Stimulated activated CD4-positive, alpha-beta T cell treated with anti-CD3 and anti-CD28 coated beads, Interleukin-15, amount 100 ng/mL, for 24 hours (primary cell): ENCODE data around the gene ZEB2.

ENCODE experiments used
- DNase-seq: peaks from one replicate; pipeline ENCODE4 v3.0.0-alpha.2; 2020

Gene ZEB2

DNA sequence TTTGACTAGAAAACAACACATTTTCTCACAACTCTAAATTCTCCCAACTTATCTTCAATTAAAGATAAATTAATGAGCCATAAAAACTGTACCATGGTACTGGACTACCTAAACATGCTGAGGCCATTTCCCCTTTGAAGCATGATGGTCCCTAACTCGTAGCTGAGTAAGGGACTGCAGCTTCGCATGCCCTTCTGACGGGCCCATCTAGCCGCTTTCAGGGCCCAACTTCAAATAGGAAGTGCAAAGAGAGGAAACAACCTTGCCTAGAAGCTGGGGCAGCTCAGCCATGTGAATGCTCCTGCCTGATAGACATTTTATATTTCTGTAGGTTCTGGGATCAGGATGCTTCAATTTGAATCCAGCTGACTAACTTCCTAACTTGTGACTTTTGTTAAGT, 72.4 kb downstream of the ZEB2 start:
- no peak for DNase-seq

DNA sequence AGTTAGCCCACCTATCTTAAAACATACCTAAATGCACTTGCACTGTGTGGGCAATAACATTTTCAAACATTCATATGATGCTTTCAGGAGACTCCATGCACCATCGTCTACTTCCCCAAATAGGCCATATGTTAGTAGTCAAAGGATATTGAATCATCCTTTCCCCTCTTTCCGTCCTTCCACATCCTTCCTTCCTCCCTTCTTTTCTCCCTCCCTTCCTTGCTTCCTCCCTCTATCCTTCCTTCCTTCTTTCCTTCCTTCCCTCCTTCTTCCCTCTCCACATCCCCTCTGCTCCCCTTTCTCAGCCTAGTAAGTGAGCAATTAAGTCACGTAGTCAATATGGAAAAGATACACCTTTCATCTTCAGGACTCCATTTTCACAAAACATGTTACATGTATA, 73.8 kb downstream of the ZEB2 start:
- no peak for DNase-seq

DNA sequence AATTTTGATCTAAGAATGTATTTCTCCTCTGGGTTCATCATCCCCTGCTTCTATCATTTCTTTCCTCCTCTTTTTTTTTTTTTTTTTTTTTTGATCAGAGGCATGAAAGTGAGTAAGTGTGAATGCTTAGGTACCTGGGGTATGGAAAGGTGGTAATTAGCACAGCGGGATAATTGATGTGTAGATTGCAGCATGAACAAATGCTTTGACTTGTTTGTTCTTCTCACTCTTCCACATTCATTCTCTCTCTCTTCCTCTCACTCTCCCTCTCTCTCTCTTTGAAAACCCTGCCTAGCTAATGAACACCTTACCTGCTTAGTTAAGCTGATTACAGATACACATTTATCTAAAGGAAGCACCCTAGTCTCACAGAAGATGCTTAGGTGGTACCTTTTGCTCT, 74.7 kb downstream of the ZEB2 start:
- no peak for DNase-seq

DNA sequence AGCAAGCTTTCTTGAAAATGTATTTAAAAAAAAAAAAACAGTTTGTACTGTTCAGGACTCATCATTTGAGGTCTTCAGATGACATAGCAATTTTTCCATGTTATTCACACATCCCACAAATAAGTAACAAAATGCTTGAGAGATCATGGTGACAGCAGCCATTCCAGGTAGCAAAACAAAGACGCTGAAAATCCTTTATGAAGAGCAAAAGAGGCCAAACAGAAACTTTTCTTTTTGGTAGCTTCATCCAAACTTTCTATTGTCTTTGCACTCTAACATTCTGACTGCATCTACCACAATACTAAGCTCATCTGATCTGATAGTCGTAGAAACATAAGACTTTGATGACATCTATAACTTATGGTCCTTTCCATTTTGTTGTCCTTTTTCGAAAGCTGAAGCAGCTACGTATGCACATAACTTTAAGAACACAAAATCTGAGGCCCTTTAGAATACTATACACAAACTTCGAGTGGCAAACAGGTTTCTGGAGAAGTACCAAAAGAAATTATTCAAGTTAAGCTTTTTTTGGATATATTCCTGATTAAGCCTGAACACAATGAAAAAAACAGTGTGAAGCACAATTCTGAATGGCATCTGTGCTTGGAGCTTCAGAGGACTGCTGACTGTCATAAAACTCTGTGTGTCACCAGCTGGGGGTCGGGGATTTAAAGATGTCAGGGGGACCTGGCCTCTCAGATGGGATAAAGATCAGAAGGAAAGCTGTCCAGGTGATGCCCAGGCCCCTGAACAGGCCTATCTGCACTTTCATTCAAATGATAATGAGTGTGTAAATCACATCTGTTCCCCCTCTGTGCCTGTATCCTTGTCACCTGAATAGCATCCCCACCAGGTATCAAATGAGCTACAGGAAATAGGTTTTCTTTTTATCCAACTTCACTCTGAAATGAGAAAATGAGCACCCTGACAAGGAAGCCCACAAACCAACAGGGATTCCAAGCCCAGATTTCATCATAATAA, 75.8 kb downstream of the ZEB2 start:
- DNase-seq: no peak

DNA sequence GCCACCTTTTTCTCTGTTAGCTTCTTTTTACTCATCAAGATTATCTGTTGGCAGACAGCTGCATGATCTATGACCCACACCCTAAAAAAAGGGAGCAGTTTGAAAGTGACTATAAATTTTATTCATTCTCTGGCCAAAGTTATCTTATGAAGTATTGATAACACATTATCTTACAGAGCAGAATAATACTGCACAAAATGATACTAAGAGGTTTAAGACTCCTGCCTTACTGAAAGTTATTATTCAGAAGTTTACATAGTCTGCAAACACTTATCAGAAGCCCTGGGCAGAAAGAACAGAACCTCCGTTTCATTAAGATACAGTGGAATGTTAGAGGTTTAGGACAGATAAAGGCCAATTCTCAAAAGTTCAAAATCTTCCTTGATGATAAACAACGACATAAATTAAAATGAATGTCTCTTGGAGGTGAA, 78.2 kb downstream of the ZEB2 start:
- no peak for DNase-seq

DNA sequence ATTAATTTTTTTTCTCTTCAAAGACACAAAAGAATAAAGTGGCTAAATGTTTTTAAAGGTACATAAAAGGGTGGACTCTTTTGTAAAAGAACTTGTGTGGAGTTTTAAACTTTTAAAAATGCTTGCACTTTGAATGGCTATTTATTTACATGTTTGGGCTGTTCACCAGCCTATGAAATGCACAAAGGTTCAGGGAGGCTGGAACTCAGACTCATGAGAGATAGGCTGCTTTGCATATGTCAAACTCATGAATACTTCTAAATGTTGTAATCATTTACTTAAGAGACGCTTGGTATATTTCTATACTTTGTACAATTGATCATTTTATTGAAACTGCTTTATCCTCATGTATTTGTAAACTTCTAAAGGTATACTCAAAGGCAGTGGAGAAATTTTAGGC, 79.9 kb downstream of the ZEB2 start:
- no peak for DNase-seq

DNA sequence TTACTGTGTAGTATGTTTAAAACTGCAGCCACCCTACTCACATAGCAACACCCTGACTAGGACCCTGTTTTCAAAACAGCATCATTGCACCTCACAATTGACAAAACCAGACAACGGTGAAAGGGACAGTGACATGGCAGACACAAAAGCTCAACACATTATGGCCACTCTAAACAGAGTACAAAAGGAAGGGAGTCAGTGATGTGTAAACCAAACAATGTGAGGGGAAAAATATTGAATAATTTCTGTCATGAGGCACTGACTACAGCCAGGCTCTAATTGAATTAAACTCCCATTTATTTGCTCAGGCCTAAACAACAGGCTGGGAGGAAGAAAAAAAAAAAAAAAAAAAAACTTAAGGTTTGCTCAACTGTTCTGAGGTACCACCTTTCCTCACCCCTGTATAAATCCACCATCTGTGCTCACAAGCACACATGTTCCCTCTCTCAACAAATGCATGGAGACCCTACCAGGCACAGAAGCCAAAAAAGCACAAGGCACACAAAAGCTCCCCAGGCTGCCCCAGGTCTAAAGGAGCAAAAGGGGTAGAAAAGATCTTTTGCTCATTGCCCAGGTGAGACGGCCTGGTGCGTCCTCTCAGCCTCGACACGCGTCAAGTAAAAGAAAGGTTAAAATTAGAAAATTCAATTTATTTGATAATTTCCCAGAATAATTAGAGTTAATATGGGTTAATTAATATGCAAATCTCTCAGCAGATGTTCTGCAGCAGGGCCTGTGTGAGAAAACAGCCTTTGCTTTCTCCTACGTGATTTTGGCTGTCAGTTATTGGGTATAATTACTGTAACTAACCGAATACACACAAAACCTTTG, 80.9 kb downstream of the ZEB2 start:
- no peak for DNase-seq

DNA sequence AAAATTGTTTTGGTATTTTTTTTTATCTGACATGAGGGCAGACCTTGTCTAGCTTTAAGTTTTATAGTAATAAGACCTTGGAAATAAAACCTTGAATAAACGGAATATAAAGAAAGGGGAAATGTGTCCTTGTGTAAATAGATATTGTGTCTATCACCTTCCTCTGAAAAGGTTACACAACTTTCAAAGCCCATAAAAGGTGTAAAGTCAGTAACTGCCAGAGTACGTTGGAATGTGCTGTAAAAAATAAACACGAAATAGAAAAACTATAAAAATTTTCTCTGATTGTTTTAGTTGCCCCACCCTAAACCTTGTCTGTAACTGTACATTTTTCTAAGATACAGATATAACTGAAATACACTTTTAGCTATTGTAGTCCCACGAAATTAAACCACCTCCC, 82.3 kb downstream of the ZEB2 start:
- DNase-seq: no peak

DNA sequence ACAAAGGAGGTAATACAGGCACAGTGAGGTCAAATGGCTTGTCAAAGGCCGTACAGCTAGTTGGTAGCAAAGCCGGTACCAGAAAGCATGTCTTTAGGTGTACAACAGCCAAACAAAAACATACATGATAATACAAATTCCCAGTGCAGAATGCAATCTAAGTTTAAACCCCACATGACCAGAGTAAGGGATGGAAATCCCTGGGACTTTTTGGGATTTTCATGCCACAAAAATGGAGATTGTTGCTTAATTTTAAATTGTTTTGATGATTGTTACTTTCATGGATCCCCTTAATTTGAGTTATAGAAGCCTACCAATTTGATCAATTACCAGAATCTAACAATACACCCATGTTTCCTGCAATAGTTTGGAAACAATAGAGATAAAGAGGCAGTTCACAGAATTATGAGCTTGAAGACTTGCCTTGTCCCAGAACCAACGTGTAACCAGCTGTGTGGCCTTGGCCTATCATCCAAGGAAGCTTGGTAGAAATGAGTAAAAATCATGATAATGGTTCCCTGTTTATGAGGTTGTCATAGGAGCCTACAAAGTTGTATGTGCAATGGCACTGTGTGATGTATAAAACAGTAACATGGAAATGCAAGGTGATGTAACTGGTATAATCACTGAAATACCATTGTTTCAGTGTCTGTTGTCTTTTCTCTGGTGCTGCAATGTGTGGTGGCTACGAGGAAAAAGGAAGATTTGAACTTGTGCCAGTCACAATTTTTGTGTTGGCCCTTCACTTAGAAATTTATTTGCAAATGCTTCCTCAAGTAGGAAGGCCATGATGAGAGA, 85.3 kb downstream of the ZEB2 start:
- DNase-seq: no peak

DNA sequence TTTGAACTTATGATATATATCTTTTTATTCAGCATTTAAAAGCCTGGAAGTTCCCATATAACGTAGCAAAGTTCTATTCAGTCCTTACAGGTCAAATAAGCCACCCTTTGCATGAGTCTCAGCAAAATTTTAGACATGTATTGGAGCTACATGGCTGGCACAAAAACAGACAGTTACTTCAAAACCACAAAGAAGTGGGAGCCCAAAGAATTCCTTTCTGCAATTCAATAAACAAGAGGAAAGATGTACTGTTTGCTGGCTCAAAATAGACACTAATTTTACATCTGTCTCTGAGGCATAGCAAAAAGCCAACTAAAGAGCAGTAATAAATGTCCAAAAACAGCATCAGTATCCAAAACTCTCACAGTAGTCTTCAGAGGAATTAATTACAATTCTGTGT, 87.0 kb downstream of the ZEB2 start:
- DNase-seq: no peak

DNA sequence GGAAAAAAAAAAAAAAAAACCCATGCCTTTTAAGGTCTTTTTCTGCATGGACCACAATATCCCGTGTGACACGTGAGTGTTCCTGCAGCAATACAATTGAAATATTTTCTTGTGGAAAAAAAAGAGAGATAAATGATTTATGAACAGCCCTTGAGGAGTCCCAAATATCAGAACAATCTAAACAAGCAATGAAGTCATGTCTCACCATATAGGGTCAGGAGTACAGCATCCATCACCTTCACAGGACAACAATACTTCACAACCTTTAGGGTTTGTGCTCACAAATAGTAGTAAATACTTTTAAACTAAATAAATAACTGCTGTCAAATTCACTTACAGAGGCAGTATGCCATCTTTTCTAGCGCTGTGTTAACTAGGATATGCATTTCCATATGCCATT, 87.9 kb downstream of the ZEB2 start:
- no peak for DNase-seq

DNA sequence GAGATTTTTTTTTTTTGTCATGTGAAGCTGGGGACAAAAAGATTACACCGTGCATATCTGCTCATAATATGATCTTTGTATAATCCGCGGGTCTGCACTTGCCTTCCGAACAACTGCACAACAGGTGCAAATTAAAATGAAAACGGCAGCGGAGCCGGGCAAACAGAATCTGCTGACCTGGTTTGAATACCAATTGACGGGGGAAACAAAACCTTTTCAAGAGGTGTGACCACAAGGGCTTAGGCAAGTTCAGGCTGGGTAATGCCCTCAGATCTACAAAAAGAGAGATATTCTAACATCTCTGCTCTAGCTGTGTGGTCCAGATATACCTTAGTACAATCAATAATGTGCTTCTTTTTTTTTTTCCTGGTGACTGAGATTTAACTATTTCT, 88.5 kb downstream of the ZEB2 start:
- DNase-seq: no peak

DNA sequence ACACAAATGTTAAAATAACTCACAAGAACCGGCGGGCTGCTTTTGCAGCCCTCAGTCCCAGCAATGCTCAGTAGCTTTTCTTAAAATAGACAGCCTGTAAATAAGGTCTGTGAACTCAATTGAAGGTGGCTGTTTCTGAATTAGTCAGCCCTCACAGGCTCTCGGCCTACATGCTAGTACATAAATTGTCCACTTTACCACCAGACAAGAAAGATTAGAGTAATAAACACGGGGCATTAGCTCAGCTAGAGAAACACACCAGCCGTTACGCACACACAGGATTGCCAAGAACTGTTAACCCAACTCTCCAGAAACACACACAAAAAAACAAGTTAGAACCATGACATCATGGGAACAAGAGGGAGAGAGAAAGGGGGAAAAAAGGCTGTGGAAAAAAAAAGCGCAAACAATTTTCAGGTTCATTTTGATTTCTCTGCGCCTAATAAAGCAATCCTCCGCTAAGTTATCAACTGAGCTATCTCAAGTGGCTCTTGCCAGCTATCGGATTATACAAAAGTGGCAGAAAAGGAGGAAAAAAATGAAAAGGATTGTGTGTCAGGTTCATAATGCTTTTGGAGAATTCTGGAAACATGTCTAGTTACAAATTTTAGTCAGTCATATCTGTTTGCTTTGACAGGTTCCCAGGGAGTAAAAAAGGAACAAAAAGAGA, 89.1 kb downstream of the ZEB2 start:
- DNase-seq: no peak

DNA sequence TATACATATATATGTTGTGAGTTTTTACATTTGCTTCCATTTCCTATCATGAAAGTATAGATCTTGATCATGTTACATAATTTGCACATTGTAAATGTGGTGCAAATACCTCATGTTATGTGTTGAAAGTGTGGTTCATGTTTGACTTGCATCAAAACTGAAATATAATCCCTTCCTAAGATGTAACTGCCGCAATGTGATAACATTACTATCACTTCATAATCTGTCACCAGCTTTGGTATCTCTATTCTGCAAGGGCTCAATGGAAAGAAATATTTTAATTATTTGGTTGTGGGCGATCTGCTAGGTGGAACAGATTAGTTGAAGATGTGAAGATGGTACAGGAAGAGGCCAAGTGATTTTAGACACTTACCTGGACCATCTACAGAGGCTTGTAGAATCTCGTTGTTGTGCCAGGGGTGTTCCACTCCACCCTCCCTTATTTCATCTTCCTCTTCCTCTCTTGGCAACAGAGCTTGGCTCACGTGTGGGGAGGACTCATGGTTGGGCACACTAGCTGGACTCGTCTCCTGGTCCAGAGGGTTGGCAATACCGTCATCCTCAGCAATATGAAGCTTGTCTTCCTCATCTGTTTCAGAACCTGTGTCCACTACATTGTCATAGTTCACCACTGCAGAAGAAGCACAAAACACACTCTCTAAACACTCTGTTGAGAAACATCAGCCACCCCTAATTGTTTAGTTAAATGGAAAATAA, 90.4 kb downstream of the ZEB2 start:
- DNase-seq: no peak

DNA sequence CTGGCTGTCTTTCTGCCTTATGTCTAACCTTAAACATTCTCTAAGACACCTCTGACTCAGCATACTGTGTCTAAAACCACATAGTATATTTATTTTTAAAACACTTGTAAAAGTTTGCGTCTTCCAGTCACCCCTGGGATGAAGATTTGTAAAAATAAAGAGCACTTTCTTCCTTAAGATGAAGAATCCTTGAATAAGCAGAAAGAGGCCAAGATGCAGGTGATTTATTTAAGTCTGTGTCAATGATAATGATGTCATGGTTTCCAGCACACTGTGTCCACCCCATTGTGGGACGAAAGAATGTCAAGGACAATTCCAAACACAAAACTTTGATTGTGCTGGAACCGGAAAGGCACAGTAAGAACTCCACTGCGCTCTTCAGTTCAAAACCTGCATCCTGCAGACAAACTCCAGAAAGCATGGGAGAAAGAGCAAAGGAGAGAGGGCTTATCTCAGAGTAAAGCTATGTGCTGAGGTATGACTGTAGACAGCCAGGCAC, 92.9 kb downstream of the ZEB2 start:
- DNase-seq: no peak

DNA sequence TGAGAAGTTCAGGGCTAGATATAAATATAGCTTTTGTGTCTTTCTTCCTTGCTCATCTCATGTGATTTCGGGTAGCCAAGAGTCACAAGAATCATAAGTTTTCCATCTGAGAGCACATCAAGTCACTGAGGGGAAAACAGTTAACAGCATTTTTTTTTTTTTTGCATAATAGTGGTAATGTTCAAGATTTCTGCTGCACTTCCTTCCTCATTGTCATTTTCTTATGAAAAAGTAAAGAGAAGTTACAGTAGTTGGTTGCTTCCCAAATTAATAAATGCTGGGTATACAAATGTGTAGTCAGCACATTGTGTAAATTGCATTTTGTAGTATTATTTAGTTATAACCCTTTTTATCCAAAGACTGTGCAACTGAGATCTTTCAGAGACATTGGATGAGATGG, 93.6 kb downstream of the ZEB2 start:
- no peak for DNase-seq

DNA sequence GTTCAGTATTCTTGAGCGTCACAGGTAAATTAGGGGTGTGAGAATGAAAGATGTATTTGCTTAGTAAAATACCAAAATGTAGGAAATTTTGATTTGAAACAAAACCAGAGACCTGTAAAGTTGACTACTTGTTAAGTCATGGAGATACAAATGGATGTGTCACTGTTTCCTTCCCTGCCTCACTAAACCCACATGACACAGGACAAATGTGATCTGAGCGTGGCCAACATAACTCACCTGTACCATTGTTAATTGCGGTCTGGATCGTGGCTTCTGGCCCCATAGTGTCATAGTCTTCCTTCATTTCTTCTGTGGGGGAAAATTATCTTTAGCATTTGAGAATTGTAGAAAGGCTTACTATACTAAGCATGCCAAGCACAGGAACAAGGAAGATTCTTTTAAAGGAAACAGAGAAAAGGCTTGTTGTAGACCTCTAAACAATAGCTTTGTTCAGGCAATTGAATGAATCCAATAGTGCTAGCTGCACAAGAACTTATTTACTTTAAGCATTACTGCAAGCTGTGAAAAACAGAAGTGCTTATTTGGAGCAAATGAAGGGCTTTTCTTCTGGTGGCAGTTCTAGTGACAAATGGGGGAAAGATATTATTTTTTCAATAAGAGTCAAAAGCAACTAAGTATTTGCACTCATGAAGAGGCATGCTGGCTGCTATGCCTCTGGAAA, 95.2 kb downstream of the ZEB2 start:
- peak; percentile 37 for DNase-seq

DNA sequence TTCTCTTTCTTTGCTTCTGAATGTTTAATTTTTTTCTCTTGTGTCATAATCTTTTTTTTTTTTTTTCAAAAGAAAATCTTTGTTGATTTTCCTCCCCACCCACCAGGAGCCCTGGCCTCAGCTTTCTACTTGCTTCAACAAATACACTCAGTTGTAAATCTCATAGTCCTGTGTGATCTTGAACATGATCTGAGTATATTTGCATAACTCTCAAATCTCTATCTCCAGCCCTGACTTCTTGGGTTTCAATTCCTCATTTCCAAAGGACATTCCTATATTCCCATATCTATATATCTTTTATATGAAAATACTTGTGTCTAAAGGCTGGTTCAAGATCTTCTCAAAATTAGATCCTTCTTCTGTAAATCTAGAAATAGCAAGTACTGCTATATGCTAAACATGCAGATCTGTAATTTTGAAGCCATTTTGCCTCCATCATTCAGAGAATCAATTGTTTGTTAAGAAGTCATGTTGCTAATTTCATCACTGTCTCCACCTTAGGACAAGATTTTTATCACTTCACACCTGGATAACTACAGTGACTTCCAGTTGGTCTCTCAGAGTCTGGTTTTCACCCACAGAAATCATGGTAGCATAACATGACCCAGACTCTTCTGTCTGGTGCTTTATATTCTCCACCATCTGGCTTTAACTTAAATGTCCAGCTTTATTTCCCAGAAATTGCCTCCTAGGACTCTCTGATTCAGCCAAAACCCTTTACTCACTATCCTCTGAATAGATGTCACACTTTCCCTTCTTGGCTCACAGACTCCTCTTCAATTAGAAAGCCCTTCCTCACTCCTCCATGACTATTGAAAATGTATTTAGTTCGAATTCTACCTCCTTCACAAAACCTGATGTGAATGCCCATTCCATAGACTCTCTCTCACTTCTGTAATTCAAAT, 98.1 kb downstream of the ZEB2 start:
- DNase-seq: no peak

DNA sequence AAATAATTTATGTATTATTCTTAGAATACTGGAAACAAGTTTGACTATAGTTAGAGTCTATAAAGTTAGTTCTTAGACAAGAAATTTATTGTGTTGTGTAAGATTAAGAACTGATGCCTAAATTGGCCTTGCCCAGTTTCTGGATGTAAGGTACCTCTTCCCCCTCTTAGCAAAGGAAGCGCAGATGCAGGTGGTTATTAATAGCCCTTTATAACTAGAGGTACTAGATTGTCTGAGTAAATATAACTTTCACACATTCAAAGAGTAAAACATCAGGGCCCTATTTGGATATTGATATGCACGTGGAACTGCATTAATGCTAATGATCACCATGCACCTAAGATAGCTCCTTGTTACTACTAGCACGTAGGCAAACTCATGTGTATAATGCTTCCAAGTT, 100.7 kb downstream of the ZEB2 start:
- no peak for DNase-seq

DNA sequence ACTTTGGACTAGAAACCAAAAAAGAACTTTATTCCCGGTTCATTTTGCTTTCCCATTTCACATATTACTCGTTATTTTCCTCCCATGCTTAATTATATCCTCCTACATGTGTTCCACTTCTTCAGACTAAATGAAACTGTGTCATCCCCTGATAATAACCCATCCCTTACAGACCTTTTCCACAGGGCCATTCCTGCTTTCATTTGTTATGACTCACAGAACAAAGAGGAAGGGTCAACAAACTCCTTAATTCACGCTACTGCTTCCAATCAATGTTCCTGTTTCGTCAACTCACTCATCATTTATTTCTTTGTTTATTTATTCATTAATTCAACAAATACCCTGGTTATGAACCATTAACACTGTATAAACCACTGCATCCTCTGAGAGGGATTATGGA, 104.5 kb downstream of the ZEB2 start:
- DNase-seq: no peak
